ENCODE data around the gene C3orf52. TPM values are rescaled to one million over a fixed set of nuclear protein-coding genes. Genes with fewer than 3 reads are reported as not detected.

Gene C3orf52
- total RNA-seq, 1 donor from 2014 or later, result 0.32 TPM

- DNase-seq (ENCODE audit: low spot score in 2 of 2), result peak; percentile 25 to 67
- Histone ChIP-seq H3K36me3 (peaks cover 0 to 3% of the 10 kb centered on the region in 2 donors), H3K27me3 (no peaks in the 10 kb centered on the region), H3K9me3 (no peaks in the 10 kb centered on the region), H3K4me3 (no peak within 1 kb of the TSS), H3K27ac (no peak within 1 kb of the TSS), H3K4me1 (no peaks in the 10 kb centered on the region)
- intact Hi-C loops (cut with DNase I), result no loop called here
- TF ChIP-seq CTCF (IDR thresholded peaks at IDR 0.05), result no peak
These were observed 46.8 kb downstream of the C3orf52 start, which contains the start of gene GCSAM for GRCh38 chr3:112132975-112133448. Gene GCSAM, minus strand, starts transcription at chr3:112133248. Its CDS starts 128 bp downstream, at chr3:112133120.

GRCh38 chr3:112133626-112134334 is 47.6 kb downstream of the C3orf52 start:
- TF ChIP-seq CTCF (IDR thresholded peaks at IDR 0.05), result no peak
- Histone ChIP-seq H3K27ac (no peak overlapping the region), H3K4me3 (no peak overlapping the region), H3K36me3 (peaks cover 0 to 3% of the 10 kb centered on the region in 2 donors), H3K27me3 (no peaks in the 10 kb centered on the region), H3K4me1 (no peaks in the 10 kb centered on the region), H3K9me3 (no peaks in the 10 kb centered on the region)
- intact Hi-C loops (cut with DNase I), result no loop called here
- no peak for DNase-seq (ENCODE audit: low spot score in 2 of 2)

- no peak for TF ChIP-seq CTCF (IDR thresholded peaks at IDR 0.05)
- no peak overlapping the region for H3K27ac ChIP-seq
- no peaks in the 10 kb centered on the region for H3K9me3 ChIP-seq
- no peak for DNase-seq (ENCODE audit: low spot score in 2 of 2)
- no peaks in the 10 kb centered on the region for H3K27me3 ChIP-seq
- intact Hi-C loops (cut with DNase I), result no loop called here
- H3K36me3 ChIP-seq, result peaks cover 0 to 2% of the 10 kb centered on the region in 2 donors
- no peak overlapping the region for H3K4me3 ChIP-seq
- H3K4me1 ChIP-seq, result no peaks in the 10 kb centered on the region
These were observed 48.3 kb downstream of the C3orf52 start for GRCh38 chr3:112134335-112135124.

- no peaks in the 10 kb centered on the region for H3K4me1 ChIP-seq
- H3K9me3 ChIP-seq, result no peaks in the 10 kb centered on the region
- no peak overlapping the region for H3K27ac ChIP-seq
- no peak for DNase-seq (ENCODE audit: low spot score in 2 of 2)
- TF ChIP-seq CTCF (IDR thresholded peaks at IDR 0.05), result no peak
- H3K36me3 ChIP-seq, result no peaks in the 10 kb centered on the region
- no peak overlapping the region for H3K4me3 ChIP-seq
- intact Hi-C loops (cut with DNase I), result no loop called here
- no peaks in the 10 kb centered on the region for H3K27me3 ChIP-seq
These were observed 49.9 kb downstream of the C3orf52 start for GRCh38 chr3:112136046-112136445.

GRCh38 chr3:112136959-112137693 is 50.9 kb downstream of the C3orf52 start:
- DNase-seq (ENCODE audit: low spot score in 2 of 2), result no peak
- no peaks in the 10 kb centered on the region for H3K36me3 ChIP-seq
- H3K27me3 ChIP-seq, result no peaks in the 10 kb centered on the region
- no peaks in the 10 kb centered on the region for H3K9me3 ChIP-seq
- H3K4me1 ChIP-seq, result no peaks in the 10 kb centered on the region
- H3K27ac ChIP-seq, result no peak overlapping the region
- TF ChIP-seq CTCF (IDR thresholded peaks at IDR 0.05), result peak in 2 of 3 experiments; percentile 27 to 45
- H3K4me3 ChIP-seq, result no peak overlapping the region
- intact Hi-C loops (cut with DNase I), result no loop called here
